Measurements from ENCODE around the gene CDYL2. TPM values are rescaled to one million over a fixed set of nuclear protein-coding genes. Genes with fewer than 3 reads are reported as not detected.

The CDYL2 gene
- total RNA-seq, 1 experiment from 2014 or later, result 8.2 TPM

- TF ChIP-seq, protein P1, sequence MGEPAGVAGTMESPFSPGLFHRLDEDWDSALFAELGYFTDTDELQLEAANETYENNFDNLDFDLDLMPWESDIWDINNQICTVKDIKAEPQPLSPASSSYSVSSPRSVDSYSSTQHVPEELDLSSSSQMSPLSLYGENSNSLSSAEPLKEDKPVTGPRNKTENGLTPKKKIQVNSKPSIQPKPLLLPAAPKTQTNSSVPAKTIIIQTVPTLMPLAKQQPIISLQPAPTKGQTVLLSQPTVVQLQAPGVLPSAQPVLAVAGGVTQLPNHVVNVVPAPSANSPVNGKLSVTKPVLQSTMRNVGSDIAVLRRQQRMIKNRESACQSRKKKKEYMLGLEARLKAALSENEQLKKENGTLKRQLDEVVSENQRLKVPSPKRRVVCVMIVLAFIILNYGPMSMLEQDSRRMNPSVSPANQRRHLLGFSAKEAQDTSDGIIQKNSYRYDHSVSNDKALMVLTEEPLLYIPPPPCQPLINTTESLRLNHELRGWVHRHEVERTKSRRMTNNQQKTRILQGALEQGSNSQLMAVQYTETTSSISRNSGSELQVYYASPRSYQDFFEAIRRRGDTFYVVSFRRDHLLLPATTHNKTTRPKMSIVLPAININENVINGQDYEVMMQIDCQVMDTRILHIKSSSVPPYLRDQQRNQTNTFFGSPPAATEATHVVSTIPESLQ (CRISPR knock-in tag; IDR thresholded peaks at IDR 0.05), result no peak
- TF ChIP-seq HMGXB4 (CRISPR knock-in tag; IDR thresholded peaks at IDR 0.05), result no peak
- no peak for TF ChIP-seq NR3C1 (CRISPR knock-in tag; conservative IDR thresholded peaks at IDR 0.05; ENCODE audit: low read depth)
- TF ChIP-seq ZNF232 (CRISPR knock-in tag; IDR thresholded peaks at IDR 0.05), result no peak
- TF ChIP-seq NR2C2 (CRISPR knock-in tag; IDR thresholded peaks at IDR 0.05), result no peak
- no peak for TF ChIP-seq FOXK1 (CRISPR knock-in tag; IDR thresholded peaks at IDR 0.05)
- no peak for TF ChIP-seq IRF2 (CRISPR knock-in tag; IDR thresholded peaks at IDR 0.05; ENCODE audit: borderline replicate concordance, low read depth)
- no peak for TF ChIP-seq ESRRA (CRISPR knock-in tag; IDR thresholded peaks at IDR 0.05; ENCODE audit: borderline replicate concordance)
- no peak for TF ChIP-seq NR1H2 (CRISPR knock-in tag; IDR thresholded peaks at IDR 0.05)
- TF ChIP-seq CREM (CRISPR knock-in tag; IDR thresholded peaks at IDR 0.05), result no peak
- TF ChIP-seq SP1 (CRISPR knock-in tag; conservative IDR thresholded peaks at IDR 0.05), result no peak
- TF ChIP-seq ZBTB21 (CRISPR knock-in tag; IDR thresholded peaks at IDR 0.05; ENCODE audit: borderline replicate concordance), result no peak
- TF ChIP-seq, protein P2, sequence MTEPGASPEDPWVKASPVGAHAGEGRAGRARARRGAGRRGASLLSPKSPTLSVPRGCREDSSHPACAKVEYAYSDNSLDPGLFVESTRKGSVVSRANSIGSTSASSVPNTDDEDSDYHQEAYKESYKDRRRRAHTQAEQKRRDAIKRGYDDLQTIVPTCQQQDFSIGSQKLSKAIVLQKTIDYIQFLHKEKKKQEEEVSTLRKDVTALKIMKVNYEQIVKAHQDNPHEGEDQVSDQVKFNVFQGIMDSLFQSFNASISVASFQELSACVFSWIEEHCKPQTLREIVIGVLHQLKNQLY (CRISPR knock-in tag; IDR thresholded peaks at IDR 0.05), result no peak
These were observed 193.8 kb downstream of the CDYL2 start (continued) for GRCh38 chr16:80610481-80611156.

DNA sequence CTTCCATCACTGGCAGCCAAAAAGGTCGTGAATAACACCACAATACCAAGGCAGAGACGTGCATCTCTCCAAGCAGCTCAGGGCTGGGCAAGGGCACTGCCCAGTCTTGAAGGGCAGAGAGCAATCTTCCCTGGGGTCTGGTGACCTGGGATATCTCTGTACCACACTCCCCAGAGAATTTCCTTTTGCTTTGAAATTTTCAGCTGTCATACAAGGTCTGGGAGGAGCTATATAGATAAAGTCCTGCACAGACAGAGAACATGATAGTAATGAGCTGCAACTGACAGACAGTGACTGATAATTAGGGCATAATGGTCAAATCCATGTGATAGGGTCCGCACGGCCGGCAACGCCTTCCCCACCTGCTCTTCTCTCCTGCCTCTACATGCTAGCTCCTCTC lies 195.5 kb downstream of the CDYL2 start:
- CTCF ChIA-PET, result interaction anchor here (1.1 kb wide), 1 partner anchor 82 kb away, joined by 3 read pairs; no protein-coding TSS in a partner anchor
- POLR2A ChIA-PET, result interaction anchor here (0.6 kb wide), 1 partner anchor 192 kb away, joined by 4 read pairs; no protein-coding TSS in a partner anchor
- no peak for DNase-seq (ENCODE audit: low spot score)
- H3K9me3 Mint-ChIP-seq, result peaks cover 16% of the 10 kb centered on the region
- TF ChIP-seq SP1 (CRISPR knock-in tag; conservative IDR thresholded peaks at IDR 0.05) (no peak), ZNF263 (CRISPR knock-in tag; IDR thresholded peaks at IDR 0.05; ENCODE audit: low read depth) (no peak), ZSCAN18 (CRISPR knock-in tag; IDR thresholded peaks at IDR 0.05) (no peak), NR2C2 (CRISPR knock-in tag; IDR thresholded peaks at IDR 0.05) (no peak), ZNF423 (CRISPR knock-in tag; IDR thresholded peaks at IDR 0.05) (no peak), ELF4 (CRISPR knock-in tag; IDR thresholded peaks at IDR 0.05; ENCODE audit: low read depth) (no peak), HMGA2 (CRISPR knock-in tag; IDR thresholded peaks at IDR 0.05) (no peak), FOXK1 (CRISPR knock-in tag; IDR thresholded peaks at IDR 0.05) (no peak), MYBL2 (CRISPR knock-in tag; IDR thresholded peaks at IDR 0.05) (no peak), E2F1 (CRISPR knock-in tag; IDR thresholded peaks at IDR 0.05) (no peak)
- TF ChIP-seq, protein P1 (CRISPR knock-in tag; IDR thresholded peaks at IDR 0.05), result no peak
- ATAC-seq, result no peak
- 0 out of 2 replicates have a peak, but pooled peaks cover 3% of the 10 kb centered on the region for H3K36me3 Mint-ChIP-seq
- no peak overlapping the region for H3K4me3 Mint-ChIP-seq
- no peaks in the 10 kb centered on the region for H3K27me3 Mint-ChIP-seq (ENCODE audit: low read depth)
- peaks cover 8% of the 10 kb centered on the region for H3K4me1 Mint-ChIP-seq
- H3K27ac Mint-ChIP-seq, result no peak overlapping the region
